K562 (cell line): ENCODE results near the gene LGALS12. TPM values are rescaled to one million over a fixed set of nuclear protein-coding genes. Genes with fewer than 3 reads are reported as not detected.

Experiments
- ATF4 ChIP-seq: fragments of 450-650 bp; formaldehyde crosslinking; IDR thresholded peaks from 2 replicates; pipeline ENCODE4 v1.4.0; 2022; ENCODE audit warnings: mild to moderate bottlenecking, moderate library complexity
- CREM ChIP-seq: IDR thresholded peaks from 2 replicates; pipeline ENCODE4 v1.6.1; 2014; ENCODE audit warnings: antibody characterized with exemption, low read depth
- FOXK2 ChIP-seq, 2 experiments: fragments of 450-650 bp; IDR thresholded peaks in 1 of 2; conservative IDR thresholded peaks in 1 of 2; 2 replicates each; pipeline ENCODE4 v1.6.1; 2016; ENCODE audit warnings: low read depth in 2 of 2, mild to moderate bottlenecking in 1 of 2
- HDAC2 ChIP-seq: fragments of 450-650 bp; IDR thresholded peaks from 2 replicates; pipeline ENCODE4 v1.6.1; 2016; ENCODE audit warnings: mild to moderate bottlenecking
- JUND ChIP-seq, 2 experiments: IDR thresholded peaks; 2 replicates in 1 of 2; 3 replicates in 1 of 2; pipeline ENCODE4 v1.6.1; 2011; ENCODE audit warnings: borderline replicate concordance in 2 of 2, low read depth in 2 of 2, low read length in 2 of 2, improper control_type of control experiment in 1 of 2, missing biosample characterization in 1 of 2, missing genetic modification characterization in 1 of 2, missing genetic modification reagents in 1 of 2
- MAZ ChIP-seq, 2 experiments: fragments of 450-650 bp in 1 of 2; sonication (generic) in 1 of 2; formaldehyde crosslinking; IDR thresholded peaks in 1 of 2; conservative IDR thresholded peaks in 1 of 2; 2 replicates each; pipeline versions ENCODE4 v1.4.0 to v1.5.0; 2020; ENCODE audit warnings: mild to moderate bottlenecking in 1 of 2, missing genetic modification reagents in 1 of 2
- MLLT1 ChIP-seq, 2 experiments: fragments of 450-650 bp; IDR thresholded peaks; 2 replicates each; pipeline ENCODE4 v1.6.1; 2016
- MTA2 ChIP-seq: fragments of 450-650 bp; IDR thresholded peaks from 2 replicates; pipeline ENCODE4 v1.6.1; 2016; ENCODE audit warnings: low read depth
- NR1H2 ChIP-seq: sonication (generic); formaldehyde crosslinking; IDR thresholded peaks from 2 replicates; pipeline ENCODE4 v1.4.0; 2020; ENCODE audit warnings: mild to moderate bottlenecking, missing genetic modification reagents
- POLR2B ChIP-seq: fragments of 450-650 bp; IDR thresholded peaks from 2 replicates; pipeline ENCODE4 v1.6.1; 2018; ENCODE audit warnings: low read depth; ENCODE audit not compliant: partially characterized antibody
- RAD21 ChIP-seq, 2 experiments: fragments of 250-450 bp in 1 of 2; fragments of 450-650 bp in 1 of 2; sonication (Bioruptor Pico) in 1 of 2; formaldehyde crosslinking in 1 of 2; IDR thresholded peaks in 1 of 2; conservative IDR thresholded peaks in 1 of 2; 2 replicates each; pipeline versions ENCODE4 v1.4.0 to v1.8.0; 2020 to 2022; ENCODE audit warnings: mild to moderate bottlenecking in 2 of 2, moderate library complexity in 1 of 2
- SMARCA4 ChIP-seq: fragments of 450-650 bp; IDR thresholded peaks from 2 replicates; pipeline ENCODE4 v1.6.1; 2016
- SOX6 ChIP-seq: fragments of 450-650 bp; IDR thresholded peaks from 2 replicates; pipeline ENCODE4 v1.6.1; 2014; ENCODE audit warnings: mild to moderate bottlenecking
- TAL1 ChIP-seq: fragments of 450-650 bp; IDR thresholded peaks from 2 replicates; pipeline ENCODE4 v1.6.1; 2016; ENCODE audit warnings: mild to moderate bottlenecking
- TRIM24 ChIP-seq, 2 experiments: fragments of 450-650 bp; IDR thresholded peaks; 2 replicates each; pipeline ENCODE4 v1.6.1; 2016
- VEZF1 ChIP-seq: fragments of 200-800 bp; sonication (Bioruptor generic); IDR thresholded peaks from 2 replicates; pipeline ENCODE4 v1.6.1; 2017; ENCODE audit warnings: missing genetic modification characterization, missing compliant biosample characterization
- ZBTB12 ChIP-seq: fragments of 250-450 bp; sonication (Bioruptor Pico); IDR thresholded peaks from 2 replicates; pipeline ENCODE4 v1.4.0; 2020
- ZBTB2 ChIP-seq: fragments of 450-650 bp; IDR thresholded peaks from 2 replicates; pipeline ENCODE4 v1.6.1; 2016; ENCODE audit warnings: antibody characterized with exemption
- ZNF354B ChIP-seq: fragments of 250-450 bp; sonication (Bioruptor Pico); IDR thresholded peaks from 2 replicates; pipeline ENCODE4 v1.4.0; 2020
- polyA plus RNA-seq, 8 experiments: library from polyadenylated mRNA; depleted of rRNA in 4 of 8; stranded (reverse) in 5 of 8; unstranded in 3 of 8; fragments of >200 nt; fragmentation: Nextera tagmentation in 2 of 8; fragmentation: Illumina TruSeq in 1 of 8; extraction: Ambion mirVana in 2 of 8; extraction: Trizol in 1 of 8; gene quantifications; 2 replicates each; pipeline versions ENCODE4 v1.2.1 to v1.2.3, GENCODE V29; 2011 to 2014; ENCODE audit warnings: inconsistent platforms in 1 of 8, missing spikeins in 1 of 8
- total RNA-seq, 7 experiments: library from RNA; depleted of rRNA in 6 of 7; stranded (reverse); fragments of >200 nt in 6 of 7; fragmentation: Illumina TruSeq in 2 of 7; extraction: Trizol in 2 of 7; gene quantifications; 2 replicates each; pipeline versions ENCODE4 v1.2.1 to v1.2.3, GENCODE V29; 2011 to 2021; ENCODE audit warnings: low replicate concordance in 1 of 7

The LGALS12 gene
- total and polyA plus RNA-seq, 9 of the 15 experiments (the other 6 are each of a cell fraction or from before 2014, with no cell fraction given), result 0.66 to 8.0 (median 5.0) TPM

- TF ChIP-seq CREM (peak; percentile 71), TRIM24 (IDR thresholded peaks at IDR 0.05) (peak; percentile 78 to 88), VEZF1 (CRISPR knock-in tag) (peak; percentile 92), ZNF354B (CRISPR knock-in tag) (0 out of 2 replicates have a peak, but pooled peaks have one; percentile 40), FOXK2 (conservative IDR thresholded peaks at IDR 0.05 in 1 of 2, IDR thresholded peaks at IDR 0.05 in 1 of 2; ENCODE audit: low read depth in 2 of 2) (0 out of 4 replicates have a peak, but pooled peaks of 1 of the 2 experiments have one; percentile 27), MLLT1 (IDR thresholded peaks at IDR 0.05) (peak in 1 of 2 experiments; percentile 52; a peak in 1 of 4 replicates), MTA2 (peak; percentile 63; the same call in 1 of the 2 replicates), ATF4 (CRISPR knock-in tag) (peak; percentile 44; the same call in 1 of the 2 replicates), RAD21 (CRISPR knock-in tag; conservative IDR thresholded peaks at IDR 0.05 in 1 of 2, IDR thresholded peaks at IDR 0.05 in 1 of 2) (peak in 1 of 2 experiments; percentile 23; a peak in 1 of 4 replicates), SOX6 (peak; percentile 82; the same call in 1 of the 2 replicates), ZBTB12 (CRISPR knock-in tag) (peak; percentile 64), ZBTB2 (no peak), JUND (IDR thresholded peaks at IDR 0.05; ENCODE audit: borderline replicate concordance, low read depth, low read length) (peak; percentile 69; the same call in 1 of the 2 replicates), JUND (tag; IDR thresholded peaks at IDR 0.05; ENCODE audit: borderline replicate concordance, low read depth, low read length) (no peak; the same call in 2 of the 3 replicates), SMARCA4 (peak; percentile 84), TAL1 (peak; percentile 77), MAZ (CRISPR knock-in tag; conservative IDR thresholded peaks at IDR 0.05 in 1 of 2, IDR thresholded peaks at IDR 0.05 in 1 of 2) (peak in 1 of 2 experiments; percentile 23; a peak in 1 of 4 replicates), POLR2B (no peak), NR1H2 (CRISPR knock-in tag) (no peak), HDAC2 (peak; percentile 64; the same call in 1 of the 2 replicates)
These were observed 14.1 kb upstream of the LGALS12 start (continued) for GRCh38 chr11:63491636-63492372.
